ENCODE results near the gene MICALL1.

GRCh38 chr22:37865510-37865909, 40.6 kb upstream of the MICALL1 start:
- TF ChIP-seq EZH2 (IDR thresholded peaks at IDR 0.05), result no peak
- TF ChIP-seq POLR2AphosphoS5 (IDR thresholded peaks at IDR 0.05; ENCODE audit: borderline replicate concordance, low read depth, low read length), result no peak
- TF ChIP-seq FOXP2 (optimal IDR thresholded peaks at IDR 0.05; ENCODE audit: control extremely low read depth, extremely low read length, insufficient read depth), result no peak

Measured in SK-N-MC (cell line).